Thyroid gland (tissue), 4 donors: ENCODE data around the gene RBMS1. TPM values are rescaled to one million over a fixed set of nuclear protein-coding genes. Genes with fewer than 3 reads are reported as not detected.

Source experiments
- DNase-seq, 2 donors: peaks; one replicate each; pipeline ENCODE4 v3.0.0-alpha.2; 2019
- H3K27ac ChIP-seq, 3 donors: fragments of 200-600 bp; sonication (generic); 1 replicate in 2 of 3; 2 replicates in 1 of 3; pipeline ENCODE4 v1.5.1; 2016 to 2019; ENCODE audit warnings: mild to moderate bottlenecking in 1 of 3, moderate library complexity in 1 of 3
- H3K27me3 ChIP-seq: fragments of 200-600 bp; sonication (generic); one replicate; pipeline ENCODE4 v1.5.1; 2019
- H3K36me3 ChIP-seq, 2 donors: fragments of 200-600 bp; sonication (generic); one replicate each; pipeline ENCODE4 v1.5.1; 2016 to 2019
- H3K4me1 ChIP-seq, 2 donors: fragments of 200-600 bp; sonication (generic); one replicate each; pipeline ENCODE4 v1.5.1; 2017 to 2019
- H3K4me3 ChIP-seq, 3 donors: fragments of 200-600 bp; sonication (generic); replicated peaks in 1 of 3; 1 replicate in 2 of 3; 2 replicates in 1 of 3; pipeline ENCODE4 v1.5.1; 2016; ENCODE audit warnings: mild to moderate bottlenecking in 1 of 3
- H3K9me3 ChIP-seq: fragments of 200-600 bp; sonication (generic); one replicate; pipeline ENCODE4 v1.5.1; 2017
- CTCF ChIP-seq, 6 experiments: fragments of 200-600 bp in 3 of 6; fragments of 450-650 bp in 3 of 6; sonication (generic) in 3 of 6; IDR thresholded peaks; one replicate each; pipeline ENCODE4 v1.5.1; 2016 to 2019; ENCODE audit warnings: antibody characterized with exemption in 6 of 6, mild to moderate bottlenecking in 2 of 6, inconsistent platforms in 1 of 6, moderate library complexity in 1 of 6
- POLR2A ChIP-seq, 2 donors: fragments of 450-650 bp; IDR thresholded peaks; one replicate each; pipeline ENCODE4 v1.6.1; 2017; ENCODE audit warnings: antibody characterized with exemption in 2 of 2, mild to moderate bottlenecking in 2 of 2, moderate library complexity in 1 of 2
- WGBS, 2 donors: methylation state at CpG; one replicate each; pipeline ENCODE4 v1.1.5; 2017; 5-methylcytosine and 5-hydroxymethylcytosine counted together
- intact Hi-C: fragments of 100-400 bp; cut with DNase I; formaldehyde crosslinking; loops from one replicate; pipeline ENCODE4 v1.15.1; 2023
- total RNA-seq, 4 donors: library from RNA; depleted of rRNA; stranded (reverse); fragments of >200 nt; gene quantifications; one replicate each; pipeline ENCODE4 v1.2.3, GENCODE V29; 2016

Gene RBMS1
- total RNA-seq, 4 donors from 2014 or later, result 50.9 to 80.1 (median 69.0) TPM

DNA sequence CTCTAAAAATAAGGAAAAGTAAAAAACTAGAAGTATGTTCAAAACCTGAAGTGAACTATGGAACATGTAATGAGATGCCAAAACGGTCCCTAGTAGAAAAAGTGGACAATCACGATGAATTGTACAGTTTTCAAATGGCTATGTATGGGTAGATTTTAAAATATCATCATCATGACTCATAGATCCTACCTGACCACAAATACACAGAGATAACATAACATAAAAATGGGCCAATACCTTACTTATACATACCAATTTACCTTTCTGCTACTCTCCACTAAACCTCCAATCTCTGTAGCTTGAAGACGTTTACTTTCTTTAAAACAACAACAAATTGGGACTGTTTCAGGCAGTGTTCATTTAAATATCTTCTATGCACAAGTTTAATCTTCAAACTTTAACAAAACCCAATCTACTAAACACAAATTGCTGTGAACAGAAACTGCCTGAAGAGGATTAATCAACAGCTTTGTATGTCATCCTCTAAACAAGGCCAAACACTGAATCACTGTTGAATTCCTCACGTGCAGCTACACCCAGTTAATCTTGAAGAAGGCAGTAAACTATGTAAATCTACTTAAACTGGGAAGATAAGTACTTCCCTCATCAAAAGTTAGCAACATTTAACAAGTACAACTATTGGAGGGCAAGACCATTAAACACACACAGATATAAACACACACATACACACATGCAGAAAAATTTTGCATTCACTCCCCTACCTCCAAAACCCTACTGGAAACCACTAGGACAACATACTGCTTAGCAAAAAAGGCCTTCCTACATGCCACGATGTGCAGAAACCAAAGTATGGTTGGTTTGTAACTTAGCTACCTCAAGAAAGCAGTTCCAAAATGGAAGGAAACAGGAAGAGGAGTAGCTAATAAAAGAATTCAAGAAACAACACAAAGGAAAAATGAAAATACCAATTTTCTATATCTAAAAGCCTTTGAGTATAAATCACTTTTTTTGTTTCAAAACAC, 90.3 kb downstream of the RBMS1 start:
- peaks cover 17 to 36% of the 10 kb centered on the region in 2 donors for H3K4me1 ChIP-seq
- no peaks in the 10 kb centered on the region for H3K9me3 ChIP-seq
- intact Hi-C loops, result loop anchor here (10.0 kb wide), 1 partner anchor 68 kb away; no protein-coding TSS in a partner anchor
- H3K27ac ChIP-seq, result no peak overlapping the region
- WGBS, 2 donors, result 68 to 74% methylated on average over 5 of the region's 5 CpGs
- no peak for TF ChIP-seq CTCF (IDR thresholded peaks at IDR 0.05)
- no peak for TF ChIP-seq POLR2A (IDR thresholded peaks at IDR 0.05)
- no peak for DNase-seq
- no peak overlapping the region for H3K4me3 ChIP-seq
- H3K36me3 ChIP-seq, result no peaks in the 10 kb centered on the region
- H3K27me3 ChIP-seq, result no peaks in the 10 kb centered on the region

- H3K36me3 ChIP-seq, result no peaks in the 10 kb centered on the region
- TF ChIP-seq CTCF (IDR thresholded peaks at IDR 0.05) (no peak), POLR2A (IDR thresholded peaks at IDR 0.05) (no peak)
- no peak overlapping the region for H3K27ac ChIP-seq
- H3K4me1 ChIP-seq, result peaks cover 19 to 41% of the 10 kb centered on the region in 2 donors
- H3K9me3 ChIP-seq, result no peaks in the 10 kb centered on the region
- no peak overlapping the region for H3K4me3 ChIP-seq
- H3K27me3 ChIP-seq, result no peaks in the 10 kb centered on the region
- no peak for DNase-seq
- 74 to 81% methylated on average over 1 of the region's 1 CpG for WGBS, 2 donors
- intact Hi-C loops, result loop anchor here (10.0 kb wide), 1 partner anchor 68 kb away; no protein-coding TSS in a partner anchor
Observed at GRCh38 chr2:160402501-160402900, 91.1 kb downstream of the RBMS1 start.

DNA sequence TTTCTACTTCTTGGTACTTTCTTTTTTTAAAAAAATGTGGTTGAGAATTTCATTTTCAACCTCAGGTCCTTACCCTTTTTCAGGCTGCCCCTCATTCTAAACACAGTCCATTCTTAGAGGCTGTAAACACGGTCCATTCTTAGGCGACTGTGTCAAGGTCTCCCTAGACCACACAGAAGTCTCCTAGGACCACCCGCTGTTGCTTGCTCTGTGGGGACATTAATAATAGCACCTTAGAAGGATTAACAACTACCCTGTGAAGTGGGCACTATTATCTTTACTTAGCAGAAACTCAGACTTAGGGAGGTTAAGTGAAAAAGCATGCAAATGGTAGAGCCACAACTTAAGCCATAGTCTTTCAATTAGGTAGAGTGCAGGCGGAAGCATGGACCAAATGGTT, 91.7 kb downstream of the RBMS1 start:
- Histone ChIP-seq H3K27me3 (no peaks in the 10 kb centered on the region), H3K4me3 (no peak overlapping the region), H3K9me3 (no peaks in the 10 kb centered on the region), H3K27ac (no peak overlapping the region), H3K36me3 (no peaks in the 10 kb centered on the region), H3K4me1 (peaks cover 26 to 46% of the 10 kb centered on the region in 2 donors)
- intact Hi-C loops, result loop anchor here (10.0 kb wide), 1 partner anchor 67 kb away; no protein-coding TSS in a partner anchor
- WGBS, 2 donors, result 92 to 95% methylated on average over 4 of the region's 4 CpGs
- no peak for TF ChIP-seq CTCF (IDR thresholded peaks at IDR 0.05)
- no peak for TF ChIP-seq POLR2A (IDR thresholded peaks at IDR 0.05)
- DNase-seq, result no peak

DNA sequence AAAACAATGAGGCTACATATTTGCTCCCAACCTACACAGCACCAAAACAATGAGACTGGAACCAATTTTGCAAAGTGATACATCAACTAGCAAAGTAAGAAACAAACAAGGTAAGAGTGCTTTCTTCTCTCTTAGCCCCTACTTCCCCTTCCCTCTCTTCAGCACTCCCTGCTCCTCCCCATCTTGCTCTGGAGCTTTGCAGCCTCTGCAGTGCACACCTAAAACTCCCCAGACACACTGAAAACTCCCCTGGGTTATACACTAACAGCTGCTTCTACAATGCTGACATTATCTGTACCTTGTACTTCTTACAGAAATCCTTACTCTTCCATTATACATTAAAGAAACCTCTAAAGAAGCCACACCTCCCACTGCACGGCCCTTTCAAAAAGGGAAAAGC, 93.7 kb downstream of the RBMS1 start:
- no peak overlapping the region for H3K4me3 ChIP-seq
- H3K36me3 ChIP-seq, result no peaks in the 10 kb centered on the region
- H3K27ac ChIP-seq, result no peak overlapping the region
- no peaks in the 10 kb centered on the region for H3K9me3 ChIP-seq
- H3K4me1 ChIP-seq, result peaks cover 29 to 35% of the 10 kb centered on the region in 2 donors
- intact Hi-C loops, result loop anchor here (10.0 kb wide), 1 partner anchor 65 kb away; no protein-coding TSS in a partner anchor
- no peak for DNase-seq
- no peaks in the 10 kb centered on the region for H3K27me3 ChIP-seq
- no peak for TF ChIP-seq POLR2A (IDR thresholded peaks at IDR 0.05)
- no peak for TF ChIP-seq CTCF (IDR thresholded peaks at IDR 0.05)
- 85 to 90% methylated on average over 1 of the region's 1 CpG for WGBS, 2 donors

- Histone ChIP-seq H3K36me3 (no peaks in the 10 kb centered on the region), H3K27ac (no peak overlapping the region), H3K4me1 (peaks cover 26 to 33% of the 10 kb centered on the region in 2 donors), H3K9me3 (no peaks in the 10 kb centered on the region), H3K27me3 (no peaks in the 10 kb centered on the region), H3K4me3 (no peak overlapping the region)
- TF ChIP-seq POLR2A (IDR thresholded peaks at IDR 0.05) (no peak), CTCF (IDR thresholded peaks at IDR 0.05) (no peak)
- DNase-seq, result no peak
- WGBS, 2 donors, result 12 to 14% methylated on average over 2 of the region's 2 CpGs
- intact Hi-C loops, result no loop called here
Observed at GRCh38 chr2:160397530-160397865, 96.1 kb downstream of the RBMS1 start.
